GM18867 (cell line): ENCODE data around the gene CACNB1.
"Not testable (repeated sequence)": the region's sequence is repeated elsewhere in the genome, so short reads cannot be mapped to it uniquely, and the experiment has no call there.

Source experiments
- ATAC-seq: cut with Tn5 transposase; IDR thresholded peaks from one replicate; pipeline ENCODE4 v1.9.1; 2021; ENCODE audit warnings: mild to moderate bottlenecking, moderate library complexity; ENCODE audit not compliant: unreplicated experiment

Gene CACNB1

DNA sequence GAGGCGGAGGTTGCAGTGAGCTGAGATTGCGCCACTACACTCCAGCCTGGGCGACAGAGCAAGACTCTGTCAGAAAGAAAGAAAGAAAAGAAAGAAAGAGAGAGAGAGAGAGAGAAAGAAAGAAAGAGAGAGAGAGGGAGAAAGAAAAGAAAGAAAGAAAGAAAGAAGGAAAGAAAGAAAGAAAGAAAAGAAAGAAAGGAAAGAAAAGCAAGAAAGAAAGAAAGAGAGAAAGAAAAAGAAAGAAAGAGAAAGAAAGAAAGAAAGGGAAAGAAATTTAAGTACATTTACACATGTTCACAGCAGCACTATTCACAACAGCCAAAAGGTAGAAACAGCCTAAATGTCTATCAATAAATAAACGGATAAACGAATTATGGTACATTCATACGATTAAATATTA, 67.9 kb downstream of the CACNB1 start:
- not testable (repeated sequence) for ATAC-seq

GRCh38 chr17:39126436-39126835, 71.0 kb downstream of the CACNB1 start:
- no peak for ATAC-seq

DNA sequence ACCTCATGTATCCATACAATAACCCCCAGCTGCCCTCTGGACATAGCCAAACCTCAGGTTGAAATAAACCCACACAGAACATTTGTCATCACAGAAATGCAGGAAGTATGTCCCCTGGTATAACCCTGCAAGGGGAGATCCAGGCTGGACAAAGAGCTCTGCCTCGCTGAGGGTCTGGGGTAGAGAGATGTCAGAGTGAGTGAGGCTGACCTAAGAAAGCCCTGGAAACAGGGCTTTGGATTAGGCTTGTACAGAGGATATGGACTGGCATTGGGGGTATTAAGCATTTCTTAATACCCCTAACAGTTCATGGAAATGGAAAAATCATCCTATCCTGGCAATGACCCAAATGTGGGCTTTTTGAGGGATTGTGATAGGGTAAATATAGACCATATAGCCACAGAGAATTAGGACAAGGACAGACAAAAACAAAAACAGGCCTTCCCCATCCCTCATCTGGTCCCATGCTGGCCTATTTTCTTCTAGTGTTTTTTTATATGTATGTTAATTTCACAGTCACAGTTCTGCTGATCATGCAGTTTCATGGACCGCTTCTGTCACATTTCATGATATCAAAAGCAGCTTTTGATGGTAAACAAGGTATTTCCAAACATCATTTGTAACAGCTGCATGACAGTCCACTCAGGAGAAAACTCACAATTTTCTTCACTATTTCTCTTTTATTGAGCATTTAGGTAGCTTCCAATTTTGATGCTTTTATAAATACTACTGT, 72.2 kb downstream of the CACNB1 start:
- no peak for ATAC-seq

DNA sequence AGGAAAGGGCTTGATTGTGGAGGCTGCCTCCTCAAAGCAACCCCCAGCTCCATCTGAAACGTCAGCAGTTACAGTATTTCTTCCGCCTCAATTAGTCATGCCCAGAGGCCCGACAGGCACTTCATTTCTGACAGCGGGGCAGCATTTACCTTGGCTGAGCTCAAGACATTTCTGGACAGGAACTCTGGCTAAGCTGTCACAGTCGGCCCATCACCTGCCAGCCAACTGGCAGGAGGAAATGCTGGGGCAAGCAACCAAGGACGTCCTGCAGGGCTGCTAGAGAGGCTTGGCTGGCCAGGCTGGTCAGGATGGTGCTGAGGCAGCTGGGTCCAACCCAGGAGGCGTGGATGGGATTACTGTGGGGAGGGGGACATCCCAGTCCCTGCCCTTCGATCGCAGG, 73.8 kb downstream of the CACNB1 start:
- no peak for ATAC-seq
